ENCODE data around the gene RNF220. TPM values are rescaled to one million over a fixed set of nuclear protein-coding genes. Genes with fewer than 3 reads are reported as not detected.

Gene RNF220
- total and polyA plus RNA-seq, 7 donors = 49.5 to 122 (median 82.8) TPM

DNA sequence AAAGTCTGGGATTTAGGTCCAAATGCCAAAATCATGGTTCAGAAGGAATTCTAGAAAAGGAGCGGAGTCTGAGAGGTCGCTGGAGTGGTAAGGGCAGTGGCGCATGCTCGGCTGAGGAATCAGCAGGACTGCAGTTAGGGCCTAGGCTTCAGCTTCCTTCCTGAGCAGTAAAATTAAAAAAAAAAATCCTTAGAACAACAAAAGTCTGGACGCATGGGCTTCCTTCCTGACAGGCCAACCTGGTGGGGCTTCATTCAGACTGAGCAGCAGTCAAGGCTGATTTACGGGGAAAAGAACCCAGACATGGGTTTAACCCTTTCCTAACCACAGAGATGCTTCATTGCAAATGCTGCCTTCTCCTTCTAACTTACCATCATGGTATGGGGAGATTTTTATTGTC lies 17.1 kb downstream of the RNF220 start:
- H3K4me1 ChIP-seq = peaks cover 0 to 30% (median 25%) of the 10 kb centered on the region in 4 donors
- no peaks in the 10 kb centered on the region for H3K9me3 ChIP-seq
- TF ChIP-seq EP300 (IDR thresholded peaks at IDR 0.05) (no peak), POLR2A (IDR thresholded peaks at IDR 0.05) (no peak), POLR2AphosphoS5 (IDR thresholded peaks at IDR 0.05) (no peak)
- TF ChIP-seq, protein P1, sequence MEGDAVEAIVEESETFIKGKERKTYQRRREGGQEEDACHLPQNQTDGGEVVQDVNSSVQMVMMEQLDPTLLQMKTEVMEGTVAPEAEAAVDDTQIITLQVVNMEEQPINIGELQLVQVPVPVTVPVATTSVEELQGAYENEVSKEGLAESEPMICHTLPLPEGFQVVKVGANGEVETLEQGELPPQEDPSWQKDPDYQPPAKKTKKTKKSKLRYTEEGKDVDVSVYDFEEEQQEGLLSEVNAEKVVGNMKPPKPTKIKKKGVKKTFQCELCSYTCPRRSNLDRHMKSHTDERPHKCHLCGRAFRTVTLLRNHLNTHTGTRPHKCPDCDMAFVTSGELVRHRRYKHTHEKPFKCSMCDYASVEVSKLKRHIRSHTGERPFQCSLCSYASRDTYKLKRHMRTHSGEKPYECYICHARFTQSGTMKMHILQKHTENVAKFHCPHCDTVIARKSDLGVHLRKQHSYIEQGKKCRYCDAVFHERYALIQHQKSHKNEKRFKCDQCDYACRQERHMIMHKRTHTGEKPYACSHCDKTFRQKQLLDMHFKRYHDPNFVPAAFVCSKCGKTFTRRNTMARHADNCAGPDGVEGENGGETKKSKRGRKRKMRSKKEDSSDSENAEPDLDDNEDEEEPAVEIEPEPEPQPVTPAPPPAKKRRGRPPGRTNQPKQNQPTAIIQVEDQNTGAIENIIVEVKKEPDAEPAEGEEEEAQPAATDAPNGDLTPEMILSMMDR (IDR thresholded peaks at IDR 0.05) = no peak
- intact Hi-C loops (cut with DNase I) = no loop called here
- DNase-seq = no peak
- H3K27me3 ChIP-seq = peaks cover 13 to 71% (median 43%) of the 10 kb centered on the region in 3 donors
- no peak overlapping the region for H3K27ac ChIP-seq
- WGBS, 2 donors = 44 to 49% methylated on average over 6 of the region's 6 CpGs
- no peak overlapping the region for H3K4me3 ChIP-seq
- H3K36me3 ChIP-seq = no peaks in the 10 kb centered on the region

DNA sequence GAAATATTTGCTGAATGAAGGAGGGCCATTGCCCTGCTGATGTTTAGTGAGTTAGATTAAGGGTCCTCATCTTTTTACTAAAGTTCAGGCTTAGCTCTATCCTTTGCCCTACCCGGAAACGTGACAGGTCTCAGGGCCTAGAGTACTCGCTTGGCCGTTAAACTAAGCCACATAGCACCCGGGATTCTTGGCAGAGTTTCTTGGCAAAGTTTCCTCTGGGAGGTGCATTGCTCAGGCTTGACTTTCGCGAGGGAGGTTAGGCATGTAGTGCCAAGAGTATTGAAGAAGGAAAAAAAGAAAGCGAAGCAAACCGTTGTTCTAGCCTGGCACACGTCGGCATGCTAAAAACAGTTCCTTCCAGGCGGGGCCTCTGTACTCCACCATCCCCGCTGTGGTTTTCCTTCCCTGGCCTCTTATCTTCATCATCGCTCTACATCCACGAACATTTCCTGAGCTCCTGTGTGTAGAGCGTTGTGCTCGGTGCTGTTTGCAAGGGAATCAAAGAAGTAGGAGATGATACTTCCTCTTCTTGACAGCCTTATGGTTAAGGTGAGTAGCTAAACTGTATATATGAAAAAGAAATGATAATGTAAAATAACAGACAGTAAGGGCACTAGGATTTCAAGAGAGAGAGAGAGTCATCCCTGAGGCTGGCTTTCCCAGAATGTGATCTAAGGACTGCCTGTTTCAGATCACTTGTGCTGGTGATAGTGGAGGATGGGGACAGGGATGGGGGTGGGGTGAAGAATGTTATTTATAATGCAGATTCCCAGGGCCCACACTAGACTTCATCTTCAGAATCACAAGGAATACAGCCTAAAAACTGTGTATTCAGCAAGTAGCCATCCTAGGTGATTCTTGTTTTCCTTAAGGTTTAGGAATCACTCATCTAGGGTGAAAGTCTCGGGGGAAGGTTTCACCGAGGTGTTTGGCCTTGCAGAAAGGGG lies 18.8 kb downstream of the RNF220 start:
- Histone ChIP-seq H3K36me3 (no peaks in the 10 kb centered on the region), H3K4me3 (peak overlapping the region in 1 of 4 donors; percentile 21), H3K9me3 (no peaks in the 10 kb centered on the region), H3K4me1 (peaks cover 0 to 16% (median 11%) of the 10 kb centered on the region in 4 donors), H3K27ac (peak overlapping the region in 3 of 4 donors; percentile 38 to 60 (median 54)), H3K27me3 (peaks cover 0 to 67% (median 26%) of the 10 kb centered on the region in 3 donors)
- intact Hi-C loops (cut with DNase I) = no loop called here
- peak; percentile 78 for DNase-seq
- TF ChIP-seq POLR2A (IDR thresholded peaks at IDR 0.05) (no peak), POLR2AphosphoS5 (IDR thresholded peaks at IDR 0.05) (peak in 3 of 4 donors; percentile 48 to 57 (median 56))
- WGBS, 2 donors = 9 to 16% methylated on average over 19 of the region's 19 CpGs

DNA sequence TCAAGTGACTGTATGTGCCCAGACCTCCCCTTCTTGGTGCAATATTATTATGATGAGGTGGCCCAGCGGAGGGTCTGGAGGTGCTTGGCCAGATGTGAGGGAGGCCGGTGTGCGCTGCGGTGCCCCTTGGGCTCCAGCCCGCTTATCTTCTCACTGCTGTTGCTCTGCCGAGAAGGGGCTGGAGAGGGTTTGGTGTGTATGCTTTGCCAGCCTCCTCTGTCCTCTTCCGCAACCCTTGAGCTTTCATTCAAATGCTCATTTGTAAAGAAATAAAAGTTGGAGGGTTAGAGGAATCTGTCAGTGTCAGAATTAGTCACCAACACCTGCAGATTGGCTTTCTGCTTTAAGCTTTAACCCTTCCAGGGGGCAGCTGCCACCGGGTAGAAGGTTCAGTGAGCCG lies 19.7 kb downstream of the RNF220 start:
- Histone ChIP-seq H3K4me1 (peaks cover 0 to 16% (median 11%) of the 10 kb centered on the region in 4 donors), H3K9me3 (no peaks in the 10 kb centered on the region), H3K36me3 (no peaks in the 10 kb centered on the region), H3K27ac (no peak overlapping the region), H3K27me3 (peaks cover 0 to 65% (median 17%) of the 10 kb centered on the region in 3 donors), H3K4me3 (no peak overlapping the region)
- WGBS, 2 donors = 72 to 85% methylated on average over 9 of the region's 9 CpGs
- no peak for DNase-seq
- intact Hi-C loops (cut with DNase I) = no loop called here
- TF ChIP-seq EP300 (IDR thresholded peaks at IDR 0.05) = no peak
- TF ChIP-seq POLR2AphosphoS5 (IDR thresholded peaks at IDR 0.05) = no peak
- TF ChIP-seq, protein P1 (IDR thresholded peaks at IDR 0.05) = no peak
- no peak for TF ChIP-seq POLR2A (IDR thresholded peaks at IDR 0.05)

DNA sequence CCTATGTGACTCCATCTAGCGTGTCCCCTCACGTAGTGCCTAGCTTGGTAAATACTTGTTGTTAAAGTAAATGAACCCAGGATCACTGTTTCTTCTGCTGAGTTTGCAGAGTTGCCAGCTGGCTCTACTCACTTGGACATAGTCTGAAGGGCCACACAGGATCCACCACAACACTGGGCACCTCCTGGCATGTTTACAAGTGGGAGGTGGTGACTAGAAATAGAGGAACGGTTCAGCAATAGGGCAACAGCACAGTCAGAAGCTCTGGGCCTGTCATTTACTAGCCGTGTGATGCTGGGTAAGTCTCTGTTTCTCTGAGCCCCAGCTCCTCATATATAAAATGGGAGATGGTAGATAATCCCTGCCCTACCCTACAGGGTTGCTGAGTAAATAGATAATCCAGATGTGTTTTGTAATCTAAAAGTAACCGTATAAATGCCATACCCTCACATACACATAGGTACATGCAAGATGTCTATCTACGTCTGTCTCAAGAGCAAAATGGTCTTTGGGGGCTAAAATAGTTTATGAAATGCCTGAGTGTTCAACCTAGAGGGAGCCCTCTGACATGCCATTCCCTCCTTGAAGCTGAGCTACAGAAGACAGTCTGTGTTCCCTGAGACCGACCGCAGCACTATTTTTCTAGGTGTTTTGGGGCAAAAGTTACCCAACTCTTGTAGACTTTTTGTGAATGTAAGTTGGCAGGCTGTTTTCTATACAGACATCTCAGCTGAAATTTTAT lies 20.5 kb downstream of the RNF220 start:
- Histone ChIP-seq H3K27ac (no peak overlapping the region), H3K4me3 (no peak overlapping the region), H3K27me3 (peaks cover 0 to 58% (median 10%) of the 10 kb centered on the region in 3 donors), H3K36me3 (no peaks in the 10 kb centered on the region), H3K9me3 (no peaks in the 10 kb centered on the region), H3K4me1 (peaks cover 0 to 16% (median 11%) of the 10 kb centered on the region in 4 donors)
- TF ChIP-seq POLR2AphosphoS5 (IDR thresholded peaks at IDR 0.05) = no peak
- intact Hi-C loops (cut with DNase I) = no loop called here
- WGBS, 2 donors = 72 to 73% methylated on average over 8 of the region's 8 CpGs
- no peak for DNase-seq

DNA sequence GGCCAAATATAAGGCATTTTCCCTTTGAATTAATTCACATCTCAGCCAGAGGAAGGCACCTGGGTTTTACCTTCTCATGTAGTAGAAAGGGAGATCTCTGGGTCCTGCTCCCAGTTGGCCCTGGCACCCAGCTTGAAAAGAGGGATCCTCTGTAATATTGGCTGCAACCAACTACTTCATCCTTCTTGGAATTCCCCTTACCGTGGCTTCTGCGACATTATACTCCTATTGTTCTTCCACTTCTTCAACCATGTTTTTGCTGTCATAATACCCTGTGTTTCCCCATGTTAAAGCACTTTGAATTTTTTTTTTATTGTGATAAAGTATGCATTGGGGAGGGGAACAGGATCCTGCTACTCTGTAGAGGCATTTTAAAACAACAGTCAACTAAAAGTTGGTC lies 26.8 kb downstream of the RNF220 start:
- TF ChIP-seq, protein P1 (IDR thresholded peaks at IDR 0.05) = no peak
- no peak for TF ChIP-seq POLR2AphosphoS5 (IDR thresholded peaks at IDR 0.05)
- no peak for TF ChIP-seq EP300 (IDR thresholded peaks at IDR 0.05)
- TF ChIP-seq POLR2A (IDR thresholded peaks at IDR 0.05) = no peak
- Histone ChIP-seq H3K27me3 (peaks cover 0 to 20% (median 0%) of the 10 kb centered on the region in 3 donors), H3K36me3 (no peaks in the 10 kb centered on the region), H3K4me3 (no peak overlapping the region), H3K4me1 (no peaks in the 10 kb centered on the region), H3K9me3 (no peaks in the 10 kb centered on the region), H3K27ac (no peak overlapping the region)
- intact Hi-C loops (cut with DNase I) = no loop called here
- no peak for DNase-seq
- 81 to 86% methylated on average over 2 of the region's 2 CpGs for WGBS, 2 donors
